GM18951 (cell line): ENCODE data around the gene RAVER1.

Experiments used
- POLR2A ChIP-seq: IDR thresholded peaks from 4 replicates; pipeline ENCODE4 v1.6.1; 2011; ENCODE audit warnings: mild to moderate bottlenecking; ENCODE audit not compliant: insufficient read length, insufficient read depth; ENCODE audit errors: extremely low read depth
- in situ Hi-C: fragments of 300-500 bp; cut with MboI; formaldehyde crosslinking; loops from one replicate; pipeline ENCODE4 v1.12.0; 2022; ENCODE audit warnings: low sequenced_read_pairs, mixed read lengths, inconsistent platforms; ENCODE audit not compliant: unreplicated experiment

RAVER1 gene

GRCh38 chr19:10295847-10296591 is 37.3 kb downstream of the RAVER1 start:
- in situ Hi-C loops, result no loop called here
- TF ChIP-seq POLR2A, result no peak

GRCh38 chr19:10295305-10295846 is 38.0 kb downstream of the RAVER1 start:
- in situ Hi-C loops, result no loop called here
- TF ChIP-seq POLR2A, result peak; percentile 47

- TF ChIP-seq POLR2A, result no peak
- in situ Hi-C loops, result no loop called here
These were observed 39.0 kb downstream of the RAVER1 start for GRCh38 chr19:10294368-10294697.

- TF ChIP-seq POLR2A, result no peak
- in situ Hi-C loops, result no loop called here
These were observed 39.5 kb downstream of the RAVER1 start for GRCh38 chr19:10293637-10294367.

GRCh38 chr19:10292789-10293636 is 40.3 kb downstream of the RAVER1 start:
- in situ Hi-C loops, result no loop called here
- no peak for TF ChIP-seq POLR2A

GRCh38 chr19:10292206-10292788 is 41.0 kb downstream of the RAVER1 start:
- no peak for TF ChIP-seq POLR2A
- in situ Hi-C loops, result no loop called here

- in situ Hi-C loops, result no loop called here
- no peak for TF ChIP-seq POLR2A
These were observed 41.6 kb downstream of the RAVER1 start for GRCh38 chr19:10291554-10292205.

- no peak for TF ChIP-seq POLR2A
- in situ Hi-C loops, result no loop called here
These were observed 42.3 kb downstream of the RAVER1 start for GRCh38 chr19:10290876-10291553.

- TF ChIP-seq POLR2A, result no peak
- in situ Hi-C loops, result no loop called here
These were observed 42.9 kb downstream of the RAVER1 start for GRCh38 chr19:10290357-10290875.

- in situ Hi-C loops, result no loop called here
- no peak for TF ChIP-seq POLR2A
These were observed 43.4 kb downstream of the RAVER1 start, which contains the start of gene ICAM5 for GRCh38 chr19:10289836-10290356. Gene ICAM5 (plus strand): TSS chr19:10289952. CDS start chr19:10290044, 92 bp downstream.

- TF ChIP-seq POLR2A, result peak; percentile 36
- in situ Hi-C loops, result no loop called here
These were observed 44.0 kb downstream of the RAVER1 start for GRCh38 chr19:10289167-10289835.
